GM12878 (cell line): ENCODE measurements around the gene SPRYD3. TPM values are rescaled to one million over a fixed set of nuclear protein-coding genes. Genes with fewer than 3 reads are reported as not detected.

Experiments
- ATAC-seq: fragments of 200-7000 bp; cut with Tn5 transposase; 3 replicates; pipeline ENCODE4 v1.9.1; 2020; ENCODE audit warnings: mild to moderate bottlenecking, moderate library complexity
- BruUV-seq: library from RNA; stranded (reverse); fragments of 400-500 nt; replicated peaks from 2 replicates; lab custom pipeline; 2021; lab: Mats Ljungman, UMichigan
- CTCF ChIA-PET: fragments of 300-600 bp; sonication (Branson Sonifier 250); formaldehyde crosslinking; extraction: SDS; loops from one replicate; lab custom pipeline; 2021; ENCODE audit warnings: inconsistent platforms; lab: Yijun Ruan, JAX
- POLR2A ChIA-PET: fragments of 350-600 bp; formaldehyde crosslinking; extraction: SDS; loops from one replicate; lab custom pipeline; 2021; ENCODE audit warnings: inconsistent platforms; lab: Charles Lee
- RAD21 ChIA-PET: fragments of 300-600 bp; sonication (Branson Sonifier 250); formaldehyde crosslinking; loops from one replicate; lab custom pipeline; 2023; ENCODE audit warnings: antibody characterized with exemption; ENCODE audit not compliant: unreplicated experiment; lab: Charles Lee
- SMC1A ChIA-PET: fragments of 300-600 bp; sonication (Branson Sonifier 250); formaldehyde crosslinking; loops from one replicate; lab custom pipeline; 2023; ENCODE audit not compliant: unreplicated experiment, uncharacterized antibody; lab: Charles Lee
- DNase-seq: peaks from one replicate; pipeline ENCODE4 v3.0.0-alpha.2; 2011; ENCODE audit warnings: low read depth, low spot score
- FAIRE-seq: peaks from 3 replicates; lab custom pipeline; 2011; peaks lifted over from hg19 to GRCh38; lab: Jason Lieb, UNC
- H2AFZ ChIP-seq: 2 replicates; pipeline ENCODE4 v1.6.0; 2011; ENCODE audit warnings: low read depth, low read length, control low read depth; ENCODE audit not compliant: control insufficient read depth
- H3K27ac ChIP-seq: 2 replicates; pipeline ENCODE4 v1.5.1; 2011; ENCODE audit warnings: control low read depth; ENCODE audit not compliant: control insufficient read depth, insufficient read depth
- H3K27me3 ChIP-seq, 2 experiments: replicated peaks in 1 of 2; 2 replicates each; pipeline versions ENCODE4 v1.6.0 to v1.6.1; 2011; ENCODE audit warnings: low read length in 1 of 2; ENCODE audit not compliant: control insufficient read depth in 2 of 2, insufficient read depth in 2 of 2
- H3K36me3 ChIP-seq, 2 experiments: 2 replicates each; pipeline ENCODE4 v1.5.1; 2011; ENCODE audit warnings: low read length in 1 of 2; ENCODE audit not compliant: control insufficient read depth in 2 of 2, insufficient read depth in 2 of 2
- H3K4me1 ChIP-seq: 2 replicates; pipeline ENCODE4 v1.6.1; 2011; ENCODE audit warnings: mild to moderate bottlenecking, low read length, moderate library complexity, mixed read lengths; ENCODE audit not compliant: control insufficient read depth, insufficient read depth
- H3K4me2 ChIP-seq: 2 replicates; pipeline ENCODE4 v1.6.0; 2011; ENCODE audit warnings: control low read depth; ENCODE audit not compliant: control insufficient read depth, insufficient read depth
- H3K4me3 ChIP-seq: fragments of 200-600 bp; sonication (generic); 2 replicates; pipeline ENCODE4 v1.5.1; 2016
- H3K79me2 ChIP-seq: 2 replicates; pipeline ENCODE4 v1.6.0; 2011; ENCODE audit warnings: low read length; ENCODE audit not compliant: control insufficient read depth, insufficient read depth
- H3K9ac ChIP-seq: 2 replicates; pipeline ENCODE4 v1.8.0; 2011; ENCODE audit warnings: low read length, control low read depth, mixed read lengths; ENCODE audit not compliant: control insufficient read depth, insufficient read depth
- H3K9me3 ChIP-seq: replicated peaks from 3 replicates; pipeline ENCODE4 v1.5.1; 2011; ENCODE audit warnings: mild to moderate bottlenecking, low read length; ENCODE audit not compliant: control insufficient read depth, insufficient read depth
- H4K20me1 ChIP-seq: 2 replicates; pipeline ENCODE4 v1.6.0; 2011; ENCODE audit not compliant: control insufficient read depth, insufficient read depth
- ASH2L ChIP-seq: fragments of 300-600, 200-600 bp; sonication (generic); IDR thresholded peaks from 2 replicates; pipeline ENCODE4 v1.6.1; 2017; ENCODE audit warnings: low read depth, mild to moderate bottlenecking, borderline replicate concordance
- WGBS: methylation state at CpG from one replicate; pipeline ENCODE4 v1.1.6; 2016; ENCODE audit warnings: low lambda C conversion rate; ENCODE audit not compliant: insufficient replicate concordance, insufficient coverage; ENCODE audit errors: missing lambda C conversion rate; 5-methylcytosine and 5-hydroxymethylcytosine counted together
- in situ Hi-C: fragments of 300-500 bp; cut with MboI; formaldehyde crosslinking; loops from 9 replicates; pipeline ENCODE4 v1.14.3; 2018; ENCODE audit warnings: mixed read lengths
- intact Hi-C: fragments of 100-400 bp; cut with micrococcal nuclease; formaldehyde crosslinking; loops from one replicate; pipeline ENCODE4 v1.14.2; 2022; ENCODE audit not compliant: unreplicated experiment
- polyA plus RNA-seq, 11 experiments: library from polyadenylated mRNA; depleted of rRNA in 4 of 11; unstranded in 6 of 11; stranded (reverse) in 5 of 11; fragments of >200 nt; fragmentation: Nextera tagmentation in 4 of 11; fragmentation: Illumina TruSeq in 1 of 11; extraction: Ambion mirVana in 4 of 11; extraction: Trizol in 1 of 11; gene quantifications; 1 replicate in 1 of 11; 2 replicates in 10 of 11; pipeline versions ENCODE4 v1.2.1 to v1.2.3, GENCODE V29; 2011 to 2016; ENCODE audit warnings: inconsistent platforms in 2 of 11, missing spikeins in 2 of 11, low read depth in 1 of 11
- total RNA-seq, 4 experiments: library from RNA; depleted of rRNA in 3 of 4; stranded (reverse); fragments of >200 nt in 3 of 4; fragmentation: Illumina TruSeq in 1 of 4; extraction: Trizol in 1 of 4; gene quantifications; 2 replicates each; pipeline versions ENCODE4 v1.2.1 to v1.2.3, GENCODE V29; 2013 to 2021

SPRYD3 gene
- total and polyA plus RNA-seq, 10 of the 15 experiments (the other 5 are each of a cell fraction or from before 2014, with no cell fraction given), result 2.3 to 26.4 (median 20.2) TPM

GRCh38 chr12:53067993-53068770 is 11.0 kb downstream of the SPRYD3 start:
- ChIA-PET RAD21 (interaction anchor here (0.9 to 4.5 kb wide), 3 partner anchors 31 to 253 kb away, joined by 4 to 84 read pairs (median 35); partner anchors contain the start of genes AAAS, IGFBP6 and SOAT2), POLR2A (interaction anchor here (1.4 kb wide), 1 partner anchor 11 kb away, joined by 4 read pairs; the partner anchor contains the start of gene SPRYD3), CTCF (interaction anchor here (0.8 to 12.1 kb wide), 7 partner anchors 11 to 253 kb away, joined by 3 to 355 read pairs (median 35); partner anchors contain the start of genes AAAS, IGFBP6, SOAT2 and SPRYD3), SMC1A (interaction anchor here (2.6 to 7.8 kb wide), 2 partner anchors 26 to 33 kb away, joined by 13 to 126 read pairs; partner anchors contain the start of gene SOAT2)
- H3K27me3 ChIP-seq, result no peaks in the 10 kb centered on the region
- H3K4me3 ChIP-seq, result no peak overlapping the region
- DNase-seq (no peak), ATAC-seq (no peak), FAIRE-seq (no peak)
- H3K9me3 ChIP-seq, result no peaks in the 10 kb centered on the region
- no TSS peak for BruUV-seq
- no peak overlapping the region for H3K27ac ChIP-seq
- peaks cover 7 to 12% of the 10 kb centered on the region in 2 experiments; a peak in 3 of 4 replicates for H3K36me3 ChIP-seq
- H3K4me1 ChIP-seq, result no peaks in the 10 kb centered on the region
- no peak for TF ChIP-seq ASH2L
- intact Hi-C loops (loop anchor here (5.0 kb wide), 1 partner anchor 89 kb away; no protein-coding TSS in a partner anchor), in situ Hi-C loops (no loop called here)
- H3K79me2 ChIP-seq, result no peaks in the 10 kb centered on the region
- H2AFZ ChIP-seq, result no peak overlapping the region
- 85% methylated on average over 13 of the region's 13 CpGs for WGBS
- H4K20me1 ChIP-seq, result no peaks in the 10 kb centered on the region; the same call in 1 of the 2 replicates
- no peak overlapping the region for H3K9ac ChIP-seq
- no peak overlapping the region for H3K4me2 ChIP-seq
